Measurements from ENCODE around the gene PPFIBP2.

The PPFIBP2 gene

DNA sequence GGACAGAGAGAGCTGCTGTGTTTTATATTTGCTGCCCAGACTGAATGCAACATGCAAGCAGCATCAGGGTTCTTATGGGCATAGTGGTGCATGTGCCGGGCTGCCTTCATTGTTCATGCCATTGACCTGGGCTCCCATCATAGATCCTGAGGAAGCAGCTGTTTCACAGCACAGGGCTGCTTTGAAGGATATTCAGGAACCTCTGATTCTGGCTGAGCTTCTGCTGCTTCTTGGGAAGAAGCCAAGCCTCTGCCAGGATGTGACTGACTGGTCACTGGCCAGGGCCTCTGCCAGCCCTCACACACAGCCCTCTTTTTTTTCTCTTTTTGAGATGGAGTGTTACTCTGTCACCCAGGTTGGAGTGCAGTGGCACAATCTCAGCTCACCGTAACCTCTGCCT lies 116.2 kb downstream of the PPFIBP2 start:
- in situ Hi-C loops (cut with MboI; ENCODE audit: low sequenced_read_pairs, unreplicated experiment): no loop called here
- DNase-seq (ENCODE audit: low spot score): no peak

DNA sequence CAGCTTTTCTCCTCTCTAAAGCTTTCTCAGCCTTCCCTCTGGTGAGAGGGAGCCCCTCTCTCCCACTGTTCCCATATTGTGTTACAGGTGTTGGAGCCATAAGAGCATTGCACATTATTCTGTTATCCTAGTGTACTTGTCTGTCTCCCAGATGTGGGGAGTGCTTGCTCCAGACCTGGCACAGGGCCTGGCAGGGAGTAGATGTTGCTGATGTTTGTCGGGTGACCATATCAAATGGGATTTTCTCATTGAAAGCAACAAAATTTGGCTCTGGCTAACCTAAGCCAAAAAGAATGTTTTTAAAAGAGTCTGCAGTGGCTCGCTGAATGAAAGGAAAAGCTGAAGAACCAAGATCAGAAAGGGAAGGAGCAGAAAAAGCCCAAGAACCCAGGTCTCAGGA lies 118.4 kb downstream of the PPFIBP2 start:
- DNase-seq (ENCODE audit: low spot score): no peak
- in situ Hi-C loops (cut with MboI; ENCODE audit: low sequenced_read_pairs, unreplicated experiment): no loop called here
- TF ChIP-seq, protein P1, sequence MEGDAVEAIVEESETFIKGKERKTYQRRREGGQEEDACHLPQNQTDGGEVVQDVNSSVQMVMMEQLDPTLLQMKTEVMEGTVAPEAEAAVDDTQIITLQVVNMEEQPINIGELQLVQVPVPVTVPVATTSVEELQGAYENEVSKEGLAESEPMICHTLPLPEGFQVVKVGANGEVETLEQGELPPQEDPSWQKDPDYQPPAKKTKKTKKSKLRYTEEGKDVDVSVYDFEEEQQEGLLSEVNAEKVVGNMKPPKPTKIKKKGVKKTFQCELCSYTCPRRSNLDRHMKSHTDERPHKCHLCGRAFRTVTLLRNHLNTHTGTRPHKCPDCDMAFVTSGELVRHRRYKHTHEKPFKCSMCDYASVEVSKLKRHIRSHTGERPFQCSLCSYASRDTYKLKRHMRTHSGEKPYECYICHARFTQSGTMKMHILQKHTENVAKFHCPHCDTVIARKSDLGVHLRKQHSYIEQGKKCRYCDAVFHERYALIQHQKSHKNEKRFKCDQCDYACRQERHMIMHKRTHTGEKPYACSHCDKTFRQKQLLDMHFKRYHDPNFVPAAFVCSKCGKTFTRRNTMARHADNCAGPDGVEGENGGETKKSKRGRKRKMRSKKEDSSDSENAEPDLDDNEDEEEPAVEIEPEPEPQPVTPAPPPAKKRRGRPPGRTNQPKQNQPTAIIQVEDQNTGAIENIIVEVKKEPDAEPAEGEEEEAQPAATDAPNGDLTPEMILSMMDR (IDR thresholded peaks at IDR 0.05; ENCODE audit: borderline replicate concordance, control extremely low read depth, extremely low read depth, insufficient read depth, missing control alignments): no peak

More for the DNA sequence above, 116.2 kb downstream of the PPFIBP2 start:
- TF ChIP-seq, protein P1 (IDR thresholded peaks at IDR 0.05; ENCODE audit: borderline replicate concordance, control extremely low read depth, extremely low read depth, insufficient read depth, missing control alignments): no peak

DNA sequence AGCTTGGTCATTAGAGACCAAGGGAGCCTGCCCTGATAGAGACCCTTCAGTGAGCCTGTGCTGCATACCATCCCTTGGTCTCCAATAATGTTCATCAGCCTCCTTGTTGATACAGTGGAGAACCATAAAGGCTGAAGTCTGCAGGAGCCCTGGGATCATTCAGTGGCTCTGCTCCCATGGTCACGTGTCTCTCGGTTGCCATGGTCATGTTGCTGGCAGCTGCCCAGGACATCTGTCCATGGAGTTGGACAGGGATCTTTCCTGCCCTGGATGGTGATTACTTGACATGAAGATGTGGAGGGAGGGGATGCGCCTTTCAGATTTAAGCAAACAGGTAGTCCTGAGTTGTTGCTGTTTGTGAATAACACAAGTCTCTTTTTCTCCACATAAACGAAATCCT lies 121.3 kb downstream of the PPFIBP2 start:
- DNase-seq (ENCODE audit: low spot score): no peak

DNA sequence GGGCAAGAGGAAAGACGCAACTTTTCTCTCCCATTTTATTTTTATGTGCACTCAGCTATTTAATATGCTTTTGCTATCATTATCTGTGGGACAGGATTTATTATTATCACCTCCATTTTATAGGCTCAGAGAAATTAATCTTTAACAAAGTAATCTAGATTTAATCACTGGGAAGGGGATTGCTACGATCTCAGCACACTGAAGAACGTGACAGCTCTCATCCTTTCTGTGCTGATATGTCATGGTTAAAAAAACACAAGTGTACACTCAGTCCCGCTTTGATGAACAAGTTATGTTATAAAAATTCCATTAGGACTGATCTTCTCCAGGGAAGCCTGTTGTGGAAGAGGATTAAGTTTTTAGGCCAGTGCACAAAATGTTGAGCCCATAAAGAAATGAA lies 121.9 kb downstream of the PPFIBP2 start:
- TF ChIP-seq, protein P1 (IDR thresholded peaks at IDR 0.05; ENCODE audit: borderline replicate concordance, control extremely low read depth, extremely low read depth, insufficient read depth, missing control alignments): no peak
- DNase-seq (ENCODE audit: low spot score): no peak
- in situ Hi-C loops (cut with MboI; ENCODE audit: low sequenced_read_pairs, unreplicated experiment): no loop called here

More for the DNA sequence above, 121.3 kb downstream of the PPFIBP2 start:
- in situ Hi-C loops (cut with MboI; ENCODE audit: low sequenced_read_pairs, unreplicated experiment): no loop called here
- TF ChIP-seq, protein P1 (IDR thresholded peaks at IDR 0.05; ENCODE audit: borderline replicate concordance, control extremely low read depth, extremely low read depth, insufficient read depth, missing control alignments): no peak

DNA sequence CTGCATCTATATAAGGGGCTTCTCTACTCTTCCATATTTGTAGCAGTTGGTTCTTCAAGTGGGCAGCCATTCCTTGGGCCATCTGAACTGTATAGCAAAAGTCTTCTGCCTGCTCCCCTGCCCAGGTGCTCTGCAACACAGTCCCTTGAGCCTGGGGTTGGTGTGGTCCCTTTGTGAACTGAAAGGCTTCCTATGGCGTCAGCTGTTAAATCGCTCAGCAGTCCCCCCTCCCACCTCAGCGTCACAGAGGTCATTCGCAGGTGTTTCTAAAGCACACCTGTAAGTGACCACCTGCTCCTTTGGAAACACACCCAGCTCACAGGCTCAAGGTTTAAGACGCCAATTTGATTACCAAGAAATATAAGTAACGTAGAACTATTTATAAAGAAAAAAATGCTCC lies 122.6 kb downstream of the PPFIBP2 start:
- in situ Hi-C loops (cut with MboI; ENCODE audit: low sequenced_read_pairs, unreplicated experiment): no loop called here
- TF ChIP-seq, protein P1 (IDR thresholded peaks at IDR 0.05; ENCODE audit: borderline replicate concordance, control extremely low read depth, extremely low read depth, insufficient read depth, missing control alignments): no peak
- no peak for DNase-seq (ENCODE audit: low spot score)

DNA sequence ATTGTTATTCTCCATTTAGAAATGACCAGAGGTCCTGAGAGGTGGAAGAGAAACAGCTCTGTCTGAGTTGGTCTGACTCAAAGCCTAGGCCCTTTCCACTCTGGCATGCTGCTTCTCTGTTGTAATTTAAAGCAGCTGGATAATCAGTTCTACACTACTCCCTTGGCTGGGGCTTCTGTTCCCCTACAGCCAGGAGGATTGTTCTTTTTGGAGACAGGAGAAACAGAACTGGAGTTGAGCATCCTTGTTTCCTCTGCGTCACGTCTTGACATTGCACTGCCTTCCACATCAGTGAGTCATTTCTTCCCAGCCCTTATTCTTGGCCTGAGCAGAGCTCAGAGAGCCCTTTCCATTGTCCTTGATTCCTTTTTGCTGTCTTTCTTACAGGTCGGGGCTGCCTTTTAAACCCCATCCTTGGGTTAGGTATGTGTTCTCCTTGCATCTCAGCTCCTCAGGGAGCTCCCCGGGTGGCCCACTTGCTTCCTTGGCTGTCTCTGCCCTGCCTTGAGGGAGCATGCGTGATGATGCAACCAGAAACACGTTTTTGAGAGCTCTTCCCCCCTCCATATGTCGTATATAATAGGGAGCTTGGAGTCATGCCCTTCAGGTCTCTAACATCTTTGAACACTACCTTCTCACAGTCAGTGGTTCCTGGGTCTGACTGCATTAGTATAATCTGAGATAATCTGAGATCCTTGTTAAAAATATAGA lies 123.8 kb downstream of the PPFIBP2 start:
- TF ChIP-seq, protein P1 (IDR thresholded peaks at IDR 0.05; ENCODE audit: borderline replicate concordance, control extremely low read depth, extremely low read depth, insufficient read depth, missing control alignments): no peak
- in situ Hi-C loops (cut with MboI; ENCODE audit: low sequenced_read_pairs, unreplicated experiment): no loop called here
- DNase-seq (ENCODE audit: low spot score): no peak
